ENCODE data around the gene IFITM5.

The IFITM5 gene

DNA sequence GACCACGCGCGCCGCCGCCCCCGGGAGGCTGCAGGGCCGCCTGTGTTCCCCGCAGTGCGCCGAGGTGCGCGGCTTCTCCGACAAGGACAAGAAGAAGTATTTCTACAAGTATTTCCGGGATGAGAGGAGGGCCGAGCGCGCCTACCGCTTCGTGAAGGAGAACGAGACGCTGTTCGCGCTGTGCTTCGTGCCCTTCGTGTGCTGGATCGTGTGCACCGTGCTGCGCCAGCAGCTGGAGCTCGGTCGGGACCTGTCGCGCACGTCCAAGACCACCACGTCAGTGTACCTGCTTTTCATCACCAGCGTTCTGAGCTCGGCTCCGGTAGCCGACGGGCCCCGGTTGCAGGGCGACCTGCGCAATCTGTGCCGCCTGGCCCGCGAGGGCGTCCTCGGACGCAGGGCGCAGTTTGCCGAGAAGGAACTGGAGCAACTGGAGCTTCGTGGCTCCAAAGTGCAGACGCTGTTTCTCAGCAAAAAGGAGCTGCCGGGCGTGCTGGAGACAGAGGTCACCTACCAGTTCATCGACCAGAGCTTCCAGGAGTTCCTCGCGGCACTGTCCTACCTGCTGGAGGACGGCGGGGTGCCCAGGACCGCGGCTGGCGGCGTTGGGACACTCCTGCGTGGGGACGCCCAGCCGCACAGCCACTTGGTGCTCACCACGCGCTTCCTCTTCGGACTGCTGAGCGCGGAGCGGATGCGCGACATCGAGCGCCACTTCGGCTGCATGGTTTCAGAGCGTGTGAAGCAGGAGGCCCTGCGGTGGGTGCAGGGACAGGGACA lies 18.4 kb downstream of the IFITM5 start:
- no peak for ATAC-seq
- TF ChIP-seq OSR1 (CRISPR knock-in tag; IDR thresholded peaks at IDR 0.05) (no peak), ZNF565 (CRISPR knock-in tag; conservative IDR thresholded peaks at IDR 0.05; ENCODE audit: low read depth) (no peak), PPARA (CRISPR knock-in tag; IDR thresholded peaks at IDR 0.05; ENCODE audit: borderline replicate concordance) (no peak), ZC3H10 (CRISPR knock-in tag; IDR thresholded peaks at IDR 0.05) (no peak), ZNF8 (CRISPR knock-in tag; IDR thresholded peaks at IDR 0.05) (no peak), ZFP3 (CRISPR knock-in tag; IDR thresholded peaks at IDR 0.05) (no peak)
- TF ChIP-seq, protein P1, sequence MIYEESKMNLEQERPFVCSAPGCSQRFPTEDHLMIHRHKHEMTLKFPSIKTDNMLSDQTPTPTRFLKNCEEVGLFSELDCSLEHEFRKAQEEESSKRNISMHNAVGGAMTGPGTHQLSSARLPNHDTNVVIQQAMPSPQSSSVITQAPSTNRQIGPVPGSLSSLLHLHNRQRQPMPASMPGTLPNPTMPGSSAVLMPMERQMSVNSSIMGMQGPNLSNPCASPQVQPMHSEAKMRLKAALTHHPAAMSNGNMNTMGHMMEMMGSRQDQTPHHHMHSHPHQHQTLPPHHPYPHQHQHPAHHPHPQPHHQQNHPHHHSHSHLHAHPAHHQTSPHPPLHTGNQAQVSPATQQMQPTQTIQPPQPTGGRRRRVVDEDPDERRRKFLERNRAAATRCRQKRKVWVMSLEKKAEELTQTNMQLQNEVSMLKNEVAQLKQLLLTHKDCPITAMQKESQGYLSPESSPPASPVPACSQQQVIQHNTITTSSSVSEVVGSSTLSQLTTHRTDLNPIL (CRISPR knock-in tag; IDR thresholded peaks at IDR 0.05; ENCODE audit: low read depth): no peak
- TF ChIP-seq, protein P2, sequence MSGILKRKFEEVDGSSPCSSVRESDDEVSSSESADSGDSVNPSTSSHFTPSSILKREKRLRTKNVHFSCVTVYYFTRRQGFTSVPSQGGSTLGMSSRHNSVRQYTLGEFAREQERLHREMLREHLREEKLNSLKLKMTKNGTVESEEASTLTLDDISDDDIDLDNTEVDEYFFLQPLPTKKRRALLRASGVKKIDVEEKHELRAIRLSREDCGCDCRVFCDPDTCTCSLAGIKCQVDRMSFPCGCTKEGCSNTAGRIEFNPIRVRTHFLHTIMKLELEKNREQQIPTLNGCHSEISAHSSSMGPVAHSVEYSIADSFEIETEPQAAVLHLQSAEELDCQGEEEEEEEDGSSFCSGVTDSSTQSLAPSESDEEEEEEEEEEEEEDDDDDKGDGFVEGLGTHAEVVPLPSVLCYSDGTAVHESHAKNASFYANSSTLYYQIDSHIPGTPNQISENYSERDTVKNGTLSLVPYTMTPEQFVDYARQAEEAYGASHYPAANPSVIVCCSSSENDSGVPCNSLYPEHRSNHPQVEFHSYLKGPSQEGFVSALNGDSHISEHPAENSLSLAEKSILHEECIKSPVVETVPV (CRISPR knock-in tag; IDR thresholded peaks at IDR 0.05): no peak

DNA sequence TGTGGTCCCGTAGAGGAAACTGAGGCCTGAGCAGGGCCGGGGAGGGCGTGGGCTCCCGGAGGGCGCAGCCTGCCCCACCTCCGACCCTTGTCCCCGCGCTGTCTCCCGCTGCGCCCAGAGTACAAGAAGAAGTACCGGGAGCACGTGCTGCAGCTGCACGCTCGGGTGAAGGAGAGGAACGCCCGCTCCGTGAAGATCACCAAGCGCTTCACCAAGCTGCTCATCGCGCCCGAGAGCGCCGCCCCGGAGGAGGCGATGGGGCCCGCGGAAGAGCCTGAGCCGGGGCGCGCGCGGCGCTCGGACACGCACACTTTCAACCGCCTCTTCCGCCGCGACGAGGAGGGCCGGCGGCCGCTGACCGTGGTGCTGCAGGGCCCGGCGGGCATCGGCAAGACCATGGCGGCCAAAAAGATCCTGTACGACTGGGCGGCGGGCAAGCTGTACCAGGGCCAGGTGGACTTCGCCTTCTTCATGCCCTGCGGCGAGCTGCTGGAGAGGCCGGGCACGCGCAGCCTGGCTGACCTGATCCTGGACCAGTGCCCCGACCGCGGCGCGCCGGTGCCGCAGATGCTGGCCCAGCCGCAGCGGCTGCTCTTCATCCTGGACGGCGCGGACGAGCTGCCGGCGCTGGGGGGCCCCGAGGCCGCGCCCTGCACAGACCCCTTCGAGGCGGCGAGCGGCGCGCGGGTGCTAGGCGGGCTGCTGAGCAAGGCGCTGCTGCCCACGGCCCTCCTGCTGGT lies 19.2 kb downstream of the IFITM5 start:
- peak; percentile 43 for ATAC-seq
- TF ChIP-seq ZNF8 (CRISPR knock-in tag; IDR thresholded peaks at IDR 0.05) (no peak), ZFP30 (CRISPR knock-in tag; IDR thresholded peaks at IDR 0.05) (no peak), BACH2 (CRISPR knock-in tag; IDR thresholded peaks at IDR 0.05; ENCODE audit: borderline replicate concordance) (no peak), TOX (CRISPR knock-in tag; IDR thresholded peaks at IDR 0.05; ENCODE audit: borderline replicate concordance) (no peak), GLIS3 (CRISPR knock-in tag; IDR thresholded peaks at IDR 0.05) (no peak), ZC3H10 (CRISPR knock-in tag; IDR thresholded peaks at IDR 0.05) (no peak), ISL1 (CRISPR knock-in tag; IDR thresholded peaks at IDR 0.05) (no peak), RARB (CRISPR knock-in tag; IDR thresholded peaks at IDR 0.05) (no peak), ESRRG (CRISPR knock-in tag; IDR thresholded peaks at IDR 0.05) (no peak), ARNTL (CRISPR knock-in tag; IDR thresholded peaks at IDR 0.05; ENCODE audit: borderline replicate concordance, low read depth) (no peak), CSDC2 (CRISPR knock-in tag; IDR thresholded peaks at IDR 0.05) (no peak), PPARA (CRISPR knock-in tag; IDR thresholded peaks at IDR 0.05; ENCODE audit: borderline replicate concordance) (no peak), ZNF70 (CRISPR knock-in tag; IDR thresholded peaks at IDR 0.05) (no peak), TCF4 (CRISPR knock-in tag; IDR thresholded peaks at IDR 0.05; ENCODE audit: borderline replicate concordance) (no peak), OSR1 (CRISPR knock-in tag; IDR thresholded peaks at IDR 0.05) (no peak)
- TF ChIP-seq, protein P3, sequence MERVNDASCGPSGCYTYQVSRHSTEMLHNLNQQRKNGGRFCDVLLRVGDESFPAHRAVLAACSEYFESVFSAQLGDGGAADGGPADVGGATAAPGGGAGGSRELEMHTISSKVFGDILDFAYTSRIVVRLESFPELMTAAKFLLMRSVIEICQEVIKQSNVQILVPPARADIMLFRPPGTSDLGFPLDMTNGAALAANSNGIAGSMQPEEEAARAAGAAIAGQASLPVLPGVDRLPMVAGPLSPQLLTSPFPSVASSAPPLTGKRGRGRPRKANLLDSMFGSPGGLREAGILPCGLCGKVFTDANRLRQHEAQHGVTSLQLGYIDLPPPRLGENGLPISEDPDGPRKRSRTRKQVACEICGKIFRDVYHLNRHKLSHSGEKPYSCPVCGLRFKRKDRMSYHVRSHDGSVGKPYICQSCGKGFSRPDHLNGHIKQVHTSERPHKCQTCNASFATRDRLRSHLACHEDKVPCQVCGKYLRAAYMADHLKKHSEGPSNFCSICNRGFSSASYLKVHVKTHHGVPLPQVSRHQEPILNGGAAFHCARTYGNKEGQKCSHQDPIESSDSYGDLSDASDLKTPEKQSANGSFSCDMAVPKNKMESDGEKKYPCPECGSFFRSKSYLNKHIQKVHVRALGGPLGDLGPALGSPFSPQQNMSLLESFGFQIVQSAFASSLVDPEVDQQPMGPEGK (CRISPR knock-in tag; IDR thresholded peaks at IDR 0.05; ENCODE audit: borderline replicate concordance): no peak
- TF ChIP-seq, protein P2 (CRISPR knock-in tag; IDR thresholded peaks at IDR 0.05): no peak
- TF ChIP-seq, protein P1 (CRISPR knock-in tag; IDR thresholded peaks at IDR 0.05; ENCODE audit: low read depth): no peak
- TF ChIP-seq, protein P4, sequence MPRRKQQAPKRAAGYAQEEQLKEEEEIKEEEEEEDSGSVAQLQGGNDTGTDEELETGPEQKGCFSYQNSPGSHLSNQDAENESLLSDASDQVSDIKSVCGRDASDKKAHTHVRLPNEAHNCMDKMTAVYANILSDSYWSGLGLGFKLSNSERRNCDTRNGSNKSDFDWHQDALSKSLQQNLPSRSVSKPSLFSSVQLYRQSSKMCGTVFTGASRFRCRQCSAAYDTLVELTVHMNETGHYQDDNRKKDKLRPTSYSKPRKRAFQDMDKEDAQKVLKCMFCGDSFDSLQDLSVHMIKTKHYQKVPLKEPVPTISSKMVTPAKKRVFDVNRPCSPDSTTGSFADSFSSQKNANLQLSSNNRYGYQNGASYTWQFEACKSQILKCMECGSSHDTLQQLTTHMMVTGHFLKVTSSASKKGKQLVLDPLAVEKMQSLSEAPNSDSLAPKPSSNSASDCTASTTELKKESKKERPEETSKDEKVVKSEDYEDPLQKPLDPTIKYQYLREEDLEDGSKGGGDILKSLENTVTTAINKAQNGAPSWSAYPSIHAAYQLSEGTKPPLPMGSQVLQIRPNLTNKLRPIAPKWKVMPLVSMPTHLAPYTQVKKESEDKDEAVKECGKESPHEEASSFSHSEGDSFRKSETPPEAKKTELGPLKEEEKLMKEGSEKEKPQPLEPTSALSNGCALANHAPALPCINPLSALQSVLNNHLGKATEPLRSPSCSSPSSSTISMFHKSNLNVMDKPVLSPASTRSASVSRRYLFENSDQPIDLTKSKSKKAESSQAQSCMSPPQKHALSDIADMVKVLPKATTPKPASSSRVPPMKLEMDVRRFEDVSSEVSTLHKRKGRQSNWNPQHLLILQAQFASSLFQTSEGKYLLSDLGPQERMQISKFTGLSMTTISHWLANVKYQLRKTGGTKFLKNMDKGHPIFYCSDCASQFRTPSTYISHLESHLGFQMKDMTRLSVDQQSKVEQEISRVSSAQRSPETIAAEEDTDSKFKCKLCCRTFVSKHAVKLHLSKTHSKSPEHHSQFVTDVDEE (CRISPR knock-in tag; IDR thresholded peaks at IDR 0.05): no peak
- TF ChIP-seq, protein P5, sequence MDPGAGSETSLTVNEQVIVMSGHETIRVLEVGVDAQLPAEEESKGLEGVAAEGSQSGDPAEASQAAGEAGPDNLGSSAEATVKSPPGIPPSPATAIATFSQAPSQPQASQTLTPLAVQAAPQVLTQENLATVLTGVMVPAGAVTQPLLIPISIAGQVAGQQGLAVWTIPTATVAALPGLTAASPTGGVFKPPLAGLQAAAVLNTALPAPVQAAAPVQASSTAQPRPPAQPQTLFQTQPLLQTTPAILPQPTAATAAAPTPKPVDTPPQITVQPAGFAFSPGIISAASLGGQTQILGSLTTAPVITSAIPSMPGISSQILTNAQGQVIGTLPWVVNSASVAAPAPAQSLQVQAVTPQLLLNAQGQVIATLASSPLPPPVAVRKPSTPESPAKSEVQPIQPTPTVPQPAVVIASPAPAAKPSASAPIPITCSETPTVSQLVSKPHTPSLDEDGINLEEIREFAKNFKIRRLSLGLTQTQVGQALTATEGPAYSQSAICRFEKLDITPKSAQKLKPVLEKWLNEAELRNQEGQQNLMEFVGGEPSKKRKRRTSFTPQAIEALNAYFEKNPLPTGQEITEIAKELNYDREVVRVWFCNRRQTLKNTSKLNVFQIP (CRISPR knock-in tag; IDR thresholded peaks at IDR 0.05; ENCODE audit: borderline replicate concordance, low read depth): no peak
